HEK293T (cell line): ENCODE data around the gene SATB2.

ENCODE experiments used
- CTCF ChIA-PET: fragments of 350-600 bp; formaldehyde crosslinking; extraction: SDS; loops from one replicate; lab custom pipeline; 2021; ENCODE audit warnings: antibody characterized with exemption, inconsistent platforms; lab: Yijun Ruan, JAX
- POLR2A ChIA-PET: fragments of 350-600 bp; formaldehyde crosslinking; extraction: SDS; loops from one replicate; lab custom pipeline; 2020; ENCODE audit warnings: antibody characterized with exemption, inconsistent platforms; lab: Yijun Ruan, JAX
- DNase-seq: peaks from one replicate; pipeline ENCODE4 v3.0.0; 2012; ENCODE audit warnings: mixed read lengths; ENCODE audit errors: extremely low spot score
- ARNT ChIP-seq: fragments of 450-650 bp; IDR thresholded peaks from 2 replicates; pipeline ENCODE4 v1.6.1; 2017; ENCODE audit warnings: mild to moderate bottlenecking
- BHLHE40 ChIP-seq: fragments of 450-650 bp; IDR thresholded peaks from 2 replicates; pipeline ENCODE4 v1.6.1; 2016; ENCODE audit warnings: mild to moderate bottlenecking, moderate library complexity, borderline replicate concordance
- CTBP1 ChIP-seq: fragments of 450-650 bp; IDR thresholded peaks from 2 replicates; pipeline ENCODE4 v1.6.1; 2016; ENCODE audit warnings: borderline replicate concordance
- ELF4 ChIP-seq: fragments of 450-650 bp; IDR thresholded peaks from 2 replicates; pipeline ENCODE4 v1.6.1; 2017; ENCODE audit warnings: antibody characterized with exemption
- FOXA1 ChIP-seq: fragments of 450-650 bp; IDR thresholded peaks from 2 replicates; pipeline ENCODE4 v1.6.1; 2016; ENCODE audit warnings: mild to moderate bottlenecking
- FOXK2 ChIP-seq: fragments of 450-650 bp; IDR thresholded peaks from 2 replicates; pipeline ENCODE4 v1.6.1; 2016; ENCODE audit warnings: mild to moderate bottlenecking
- FOXM1 ChIP-seq: fragments of 450-650 bp; IDR thresholded peaks from 2 replicates; pipeline ENCODE4 v1.6.1; 2017; ENCODE audit warnings: mild to moderate bottlenecking, borderline replicate concordance
- HDGF ChIP-seq: fragments of 450-650 bp; IDR thresholded peaks from 2 replicates; pipeline ENCODE4 v1.6.1; 2017; ENCODE audit warnings: antibody characterized with exemption, borderline replicate concordance
- L3MBTL2 ChIP-seq: fragments of 450-650 bp; conservative IDR thresholded peaks from 2 replicates; pipeline ENCODE4 v1.6.1; 2016; ENCODE audit warnings: mild to moderate bottlenecking
- LEF1 ChIP-seq: fragments of 450-650 bp; IDR thresholded peaks from 2 replicates; pipeline ENCODE4 v1.6.1; 2017; ENCODE audit warnings: mild to moderate bottlenecking, borderline replicate concordance
- NFRKB ChIP-seq: fragments of 450-650 bp; IDR thresholded peaks from 2 replicates; pipeline ENCODE4 v1.6.1; 2016; ENCODE audit warnings: mild to moderate bottlenecking, moderate library complexity
- PKNOX1 ChIP-seq: fragments of 450-650 bp; IDR thresholded peaks from 2 replicates; pipeline ENCODE4 v1.6.1; 2016
- SP1 ChIP-seq: fragments of 450-650 bp; IDR thresholded peaks from 2 replicates; pipeline ENCODE4 v1.6.1; 2017
- SUZ12 ChIP-seq: fragments of 450-650 bp; IDR thresholded peaks from 2 replicates; pipeline ENCODE4 v1.6.1; 2016; ENCODE audit warnings: mild to moderate bottlenecking
- TARDBP ChIP-seq: fragments of 450-650 bp; IDR thresholded peaks from 2 replicates; pipeline ENCODE4 v1.6.1; 2016
- ZNF384 ChIP-seq: fragments of 450-650 bp; IDR thresholded peaks from 2 replicates; pipeline ENCODE4 v1.6.1; 2016

Gene SATB2

GRCh38 chr2:199404841-199405240 lies 52.9 kb downstream of the SATB2 start:
- TF ChIP-seq L3MBTL2 (no peak), NFRKB (no peak), BHLHE40 (no peak), FOXK2 (no peak), HDGF (no peak), TARDBP (no peak), CTBP1 (no peak), FOXM1 (no peak), SP1 (no peak), PKNOX1 (no peak), ELF4 (no peak), LEF1 (no peak), ZNF384 (no peak), ARNT (no peak), SUZ12 (no peak), FOXA1 (no peak)
- ChIA-PET POLR2A (no interaction called here), CTCF (no interaction called here)
- no peak for DNase-seq

- no peak for DNase-seq
- ChIA-PET CTCF (interaction anchor here (0.6 kb wide), 1 partner anchor 1506 kb away, joined by 3 read pairs; no protein-coding TSS in a partner anchor), POLR2A (no interaction called here)
- TF ChIP-seq FOXK2 (no peak), ELF4 (no peak), ZNF384 (no peak), SUZ12 (no peak), CTBP1 (no peak), TARDBP (no peak), ARNT (no peak), L3MBTL2 (no peak), NFRKB (no peak), FOXM1 (no peak)
These were observed 62.4 kb downstream of the SATB2 start for GRCh38 chr2:199395311-199395710.

- CTCF ChIA-PET = no interaction called here
These were observed 65.4 kb downstream of the SATB2 start for GRCh38 chr2:199392363-199392762.

GRCh38 chr2:199388728-199389268 lies 68.9 kb downstream of the SATB2 start:
- ChIA-PET CTCF (no interaction called here), POLR2A (no interaction called here)
- TF ChIP-seq ARNT (no peak), FOXA1 (no peak), HDGF (no peak), SP1 (no peak)
- no peak for DNase-seq

More at GRCh38 chr2:199392363-199392762, 65.4 kb downstream of the SATB2 start:
- TF ChIP-seq ZNF384 = no peak
- no peak for TF ChIP-seq BHLHE40
- no peak for TF ChIP-seq HDGF
- no peak for TF ChIP-seq PKNOX1
- TF ChIP-seq SP1 = no peak
- no peak for TF ChIP-seq FOXK2
- no peak for TF ChIP-seq LEF1
- TF ChIP-seq CTBP1 = no peak
- TF ChIP-seq FOXM1 = no peak
- TF ChIP-seq ARNT = no peak
- no peak for TF ChIP-seq FOXA1
- no peak for TF ChIP-seq L3MBTL2
- no peak for TF ChIP-seq ELF4
- no peak for TF ChIP-seq NFRKB
- POLR2A ChIA-PET = no interaction called here
- DNase-seq = no peak

- CTCF ChIA-PET = no interaction called here
- no peak for DNase-seq
- no peak for TF ChIP-seq CTBP1
- TF ChIP-seq FOXM1 = no peak
- TF ChIP-seq PKNOX1 = no peak
- no peak for TF ChIP-seq SP1
- no peak for TF ChIP-seq ZNF384
- TF ChIP-seq L3MBTL2 = no peak
- TF ChIP-seq FOXA1 = no peak
- no peak for TF ChIP-seq NFRKB
- TF ChIP-seq BHLHE40 = no peak
- TF ChIP-seq TARDBP = no peak
- TF ChIP-seq ELF4 = no peak
- POLR2A ChIA-PET = no interaction called here
These were observed 73.7 kb downstream of the SATB2 start for GRCh38 chr2:199384043-199384442.

GRCh38 chr2:199383021-199383420 lies 74.7 kb downstream of the SATB2 start:
- ChIA-PET CTCF (no interaction called here), POLR2A (no interaction called here)
- no peak for TF ChIP-seq CTBP1
- TF ChIP-seq SUZ12 = no peak
- no peak for TF ChIP-seq FOXM1
- TF ChIP-seq LEF1 = no peak
- TF ChIP-seq HDGF = no peak
- no peak for TF ChIP-seq L3MBTL2
- no peak for TF ChIP-seq ARNT
- no peak for TF ChIP-seq SP1
- TF ChIP-seq FOXA1 = no peak
- no peak for TF ChIP-seq ZNF384
- TF ChIP-seq TARDBP = no peak
- no peak for TF ChIP-seq NFRKB
- no peak for TF ChIP-seq ELF4
- TF ChIP-seq BHLHE40 = no peak
- TF ChIP-seq FOXK2 = no peak
- no peak for TF ChIP-seq PKNOX1
- DNase-seq = no peak
